ENCODE data around the gene PTPRQ.

Gene PTPRQ

DNA sequence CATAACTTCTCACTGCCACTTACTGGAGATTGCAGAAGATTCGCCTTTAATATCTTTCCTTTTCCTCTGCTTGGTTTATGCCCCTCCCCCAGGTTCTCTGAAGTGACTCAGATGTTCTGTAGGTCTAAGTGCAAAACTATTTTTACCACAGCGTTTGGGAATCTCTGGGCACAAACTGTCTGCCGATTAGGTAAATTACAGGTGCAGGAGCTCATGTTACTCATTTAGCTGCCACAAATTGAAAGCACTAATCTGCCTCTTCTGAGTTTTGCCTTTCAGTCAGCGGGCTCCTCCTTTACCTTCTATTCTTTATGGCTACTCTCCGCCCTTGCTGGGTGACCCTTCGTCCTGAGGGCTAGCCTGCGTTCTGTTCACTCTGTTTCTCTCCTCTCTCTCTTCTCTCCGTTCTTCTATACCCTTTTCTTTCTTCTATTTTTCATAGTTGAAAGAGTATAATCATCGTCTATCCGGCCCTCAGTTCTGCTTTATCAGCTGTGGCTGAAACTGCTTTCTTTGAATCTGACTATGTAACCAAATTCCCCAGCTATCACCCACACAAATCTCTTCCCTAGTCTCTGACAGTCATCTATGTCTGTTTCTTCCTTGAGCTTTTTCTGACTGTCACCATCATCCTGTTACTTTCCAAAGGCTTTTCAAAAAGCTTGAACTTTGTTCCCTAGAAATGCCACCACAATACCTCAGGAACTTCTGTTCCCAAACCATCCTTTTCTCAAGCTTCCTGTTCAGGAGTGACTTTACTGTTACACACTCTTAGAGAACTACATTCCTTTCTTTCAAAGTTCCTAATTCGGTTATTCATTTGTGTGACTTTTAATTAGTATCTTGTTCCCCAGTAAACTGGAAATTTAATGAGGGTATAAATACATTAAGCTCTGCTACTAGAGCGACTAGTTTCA is 259.1 kb downstream of the PTPRQ start:
- no peak for DNase-seq (ENCODE audit: low read depth in 2 of 2)

DNA sequence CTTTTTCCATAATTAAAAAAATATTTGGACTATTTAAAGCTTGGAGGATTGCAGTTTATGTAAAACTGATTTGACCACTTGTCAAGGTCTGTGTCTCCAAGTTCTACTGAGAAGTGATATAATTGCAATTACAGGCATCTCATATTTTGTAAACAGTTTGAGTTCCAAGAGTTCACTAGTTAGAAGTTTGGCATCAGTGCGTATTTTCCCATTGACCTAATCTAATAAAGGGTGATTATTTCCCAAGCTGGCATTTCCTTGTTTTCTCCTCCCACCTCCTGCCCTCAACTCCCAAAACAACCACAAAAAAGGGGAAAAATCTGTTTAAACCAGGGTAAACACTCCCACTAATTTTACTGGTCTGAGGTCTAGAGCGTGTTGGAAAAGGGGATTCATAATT is 260.4 kb downstream of the PTPRQ start:
- no peak for DNase-seq (ENCODE audit: low read depth in 2 of 2)

DNA sequence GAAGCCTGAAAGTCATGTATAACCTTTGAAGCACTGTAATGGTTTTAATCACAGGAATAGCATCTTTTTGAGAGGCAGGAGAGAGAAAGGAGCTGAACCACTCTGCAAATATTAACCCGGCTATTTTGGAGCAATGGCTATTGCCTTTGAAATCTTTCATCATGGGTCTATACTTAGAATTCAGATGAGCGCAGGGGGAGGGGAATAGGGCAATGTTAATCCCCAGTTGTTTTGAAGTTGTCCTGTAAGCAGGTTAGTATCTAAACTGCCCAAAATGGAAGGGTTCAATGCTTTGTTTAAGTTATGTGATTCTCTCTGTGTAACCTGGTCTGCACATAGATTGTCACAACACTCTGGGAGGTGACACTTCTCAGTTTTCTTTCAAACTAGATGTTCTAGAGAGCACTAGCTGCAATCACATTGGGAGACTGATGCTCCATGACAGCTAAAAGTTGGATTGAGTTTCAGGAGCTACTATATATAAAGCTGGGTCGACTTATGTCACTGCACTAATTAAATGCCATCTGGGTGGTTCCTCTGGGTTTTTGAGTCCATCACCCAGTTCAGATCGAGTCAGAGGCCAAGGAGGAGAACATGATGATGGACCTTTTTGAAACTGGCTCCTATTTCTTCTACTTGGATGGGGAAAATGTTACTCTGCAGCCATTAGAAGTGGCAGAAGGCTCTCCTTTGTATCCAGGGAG is 263.2 kb downstream of the PTPRQ start, which contains the start of gene MYF6:
Gene MYF6, plus strand, starts transcription at position 509 of the 704 bp plus-strand sequence. Its CDS starts 86 bp downstream, at position 595.
- DNase-seq (ENCODE audit: low read depth in 2 of 2), result no peak

DNA sequence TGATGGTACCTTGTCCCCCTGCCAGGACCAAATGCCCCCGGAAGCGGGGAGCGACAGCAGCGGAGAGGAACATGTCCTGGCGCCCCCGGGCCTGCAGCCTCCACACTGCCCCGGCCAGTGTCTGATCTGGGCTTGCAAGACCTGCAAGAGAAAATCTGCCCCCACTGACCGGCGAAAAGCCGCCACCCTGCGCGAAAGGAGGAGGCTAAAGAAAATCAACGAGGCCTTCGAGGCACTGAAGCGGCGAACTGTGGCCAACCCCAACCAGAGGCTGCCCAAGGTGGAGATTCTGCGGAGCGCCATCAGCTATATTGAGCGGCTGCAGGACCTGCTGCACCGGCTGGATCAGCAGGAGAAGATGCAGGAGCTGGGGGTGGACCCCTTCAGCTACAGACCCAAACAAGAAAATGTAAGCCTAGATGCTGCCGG is 263.8 kb downstream of the PTPRQ start:
- no peak for DNase-seq (ENCODE audit: low read depth in 2 of 2)

DNA sequence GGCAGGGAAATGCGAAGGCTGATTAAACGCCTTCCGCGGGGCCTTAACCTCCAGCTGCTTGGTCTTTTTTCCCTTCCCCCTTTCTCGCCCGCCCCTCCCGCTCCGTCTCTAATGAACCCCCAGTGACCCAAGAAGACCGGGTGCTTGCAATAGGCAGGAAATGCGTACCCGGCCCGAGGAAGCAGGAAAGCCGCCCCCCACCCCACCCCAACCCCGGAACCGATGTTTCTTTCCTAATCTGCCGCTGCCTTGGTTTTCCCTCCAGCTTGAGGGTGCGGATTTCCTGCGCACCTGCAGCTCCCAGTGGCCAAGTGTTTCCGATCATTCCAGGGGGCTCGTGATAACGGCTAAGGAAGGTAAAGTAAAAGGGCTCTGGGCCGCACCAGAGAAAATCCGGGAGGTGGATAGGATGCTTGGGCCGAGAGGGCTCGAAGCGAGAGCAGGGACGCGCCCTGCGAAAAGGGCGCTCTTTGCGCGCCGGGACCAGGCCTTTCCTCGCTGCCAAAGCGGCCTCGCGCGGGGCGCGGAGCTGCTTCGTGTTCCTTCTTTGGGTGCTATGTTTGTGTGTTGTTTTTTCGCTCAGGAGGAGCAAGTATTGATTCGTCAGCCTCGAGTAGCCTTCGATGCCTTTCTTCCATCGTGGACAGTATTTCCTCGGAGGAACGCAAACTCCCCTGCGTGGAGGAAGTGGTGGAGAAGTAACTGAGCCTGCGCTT is 264.4 kb downstream of the PTPRQ start:
- DNase-seq (ENCODE audit: low read depth in 2 of 2), result no peak

DNA sequence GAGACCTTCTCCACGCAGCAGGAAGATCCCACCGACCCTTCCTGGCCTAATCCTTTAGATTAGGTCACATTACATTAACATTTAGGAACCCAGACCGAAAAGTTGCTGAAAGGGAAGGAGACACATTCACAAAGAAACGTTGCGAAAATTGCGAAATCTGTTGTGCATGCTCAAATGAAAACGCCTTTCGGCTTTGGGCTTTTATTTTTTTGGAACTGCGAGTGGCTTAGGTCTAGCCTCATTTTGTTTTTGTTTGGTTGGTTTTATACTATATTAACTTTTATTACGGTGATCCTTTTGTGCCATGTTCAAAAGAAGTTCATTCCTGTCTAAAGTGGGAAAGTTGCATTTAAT is 264.9 kb downstream of the PTPRQ start:
- no peak for DNase-seq (ENCODE audit: low read depth in 2 of 2)

DNA sequence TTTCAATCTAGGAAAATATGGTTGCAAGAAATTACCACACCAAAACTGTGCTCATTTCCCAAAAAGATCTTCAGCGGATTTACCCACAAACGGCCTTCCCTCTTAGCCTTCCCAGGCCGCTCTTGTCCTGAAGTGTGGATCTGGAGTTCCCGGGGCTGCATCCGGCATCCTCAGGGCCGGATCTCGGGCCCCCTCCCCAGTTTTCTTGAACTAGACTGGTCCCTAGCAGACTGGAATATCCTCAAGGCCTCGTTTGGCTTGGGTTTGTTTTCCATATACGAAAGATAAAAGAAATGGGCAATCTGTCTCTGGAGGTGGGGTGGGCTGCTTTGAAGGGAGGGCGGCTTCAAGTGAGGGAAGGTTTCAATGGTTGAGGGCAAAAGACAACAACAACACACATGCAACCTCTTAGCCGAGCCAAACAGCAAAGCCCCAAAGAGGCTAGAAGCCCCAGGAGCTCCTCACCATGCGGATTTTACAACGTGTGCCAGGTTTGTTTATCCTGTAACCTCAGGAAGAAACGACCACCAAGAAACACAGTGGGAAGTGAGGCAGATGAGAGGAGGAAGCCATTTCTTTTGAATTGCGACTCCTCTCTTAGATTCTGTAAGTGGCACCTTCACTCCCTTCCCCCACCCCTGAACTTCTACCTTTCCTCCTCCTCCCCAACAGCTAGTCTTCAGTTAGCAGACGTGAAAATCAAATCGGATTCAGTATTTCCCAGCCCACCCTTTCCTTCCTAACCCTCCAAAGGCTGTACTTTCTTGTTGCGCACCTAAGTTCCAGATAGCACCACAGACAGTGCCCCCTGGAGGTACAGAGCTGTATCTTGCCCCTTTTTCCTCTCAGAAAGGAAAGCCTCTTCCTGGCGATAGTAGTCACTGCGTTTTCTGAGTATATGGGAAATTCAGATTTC is 266.0 kb downstream of the PTPRQ start:
- DNase-seq (ENCODE audit: low read depth in 2 of 2), result no peak

DNA sequence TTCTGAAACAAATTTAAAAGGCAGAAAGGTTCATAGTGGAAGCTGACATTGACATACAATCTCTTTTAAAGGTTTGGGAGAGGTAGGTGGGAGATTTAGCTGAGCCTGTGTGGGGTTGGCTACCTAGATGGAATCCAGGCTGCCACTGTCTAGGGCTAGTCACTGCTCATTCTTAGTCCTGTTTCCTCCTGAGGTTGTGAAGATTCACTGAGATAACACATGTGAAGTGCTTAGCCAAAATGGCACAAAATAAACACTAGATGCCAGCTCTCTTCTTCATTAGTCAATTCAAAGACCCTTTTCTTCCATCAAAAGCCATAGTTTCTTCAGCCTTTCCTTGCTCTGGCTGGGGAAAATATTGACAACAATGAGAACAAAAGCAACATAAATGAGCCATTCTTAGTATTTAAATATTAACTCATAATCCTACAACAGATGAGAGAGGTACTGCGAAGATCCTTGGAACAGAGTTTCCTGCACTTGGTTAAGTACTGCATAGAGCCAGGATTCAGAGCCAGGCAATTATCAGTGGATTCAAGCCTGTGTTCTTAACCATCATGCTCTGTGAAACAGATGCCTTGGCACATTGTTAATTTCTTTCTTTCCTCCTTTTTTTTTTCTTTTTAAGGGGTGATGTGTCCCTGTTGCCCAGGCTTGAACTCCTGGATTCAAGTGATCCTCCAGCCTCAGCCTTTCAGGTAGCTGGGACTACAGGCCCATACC is 266.9 kb downstream of the PTPRQ start:
- DNase-seq (ENCODE audit: low read depth in 2 of 2), result no peak

DNA sequence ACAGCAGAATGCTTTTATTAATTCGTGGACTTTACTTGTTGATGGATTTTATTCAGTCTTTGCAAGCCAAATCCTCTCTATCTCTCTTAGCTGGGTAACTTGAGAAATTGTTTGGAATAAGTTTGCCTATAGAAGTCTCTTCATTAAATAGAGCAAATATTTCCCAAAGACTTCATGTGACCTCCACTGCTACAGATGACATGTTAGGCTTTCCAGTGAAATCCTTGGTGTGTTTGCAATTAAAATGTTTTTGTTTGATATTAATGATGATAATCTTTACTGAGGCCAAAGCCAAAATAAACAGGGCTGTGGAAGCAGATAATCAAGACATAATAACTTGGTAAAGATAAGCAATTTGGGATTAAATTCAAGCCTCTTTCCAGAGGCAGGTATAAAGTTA is 267.8 kb downstream of the PTPRQ start:
- no peak for DNase-seq (ENCODE audit: low read depth in 2 of 2)

DNA sequence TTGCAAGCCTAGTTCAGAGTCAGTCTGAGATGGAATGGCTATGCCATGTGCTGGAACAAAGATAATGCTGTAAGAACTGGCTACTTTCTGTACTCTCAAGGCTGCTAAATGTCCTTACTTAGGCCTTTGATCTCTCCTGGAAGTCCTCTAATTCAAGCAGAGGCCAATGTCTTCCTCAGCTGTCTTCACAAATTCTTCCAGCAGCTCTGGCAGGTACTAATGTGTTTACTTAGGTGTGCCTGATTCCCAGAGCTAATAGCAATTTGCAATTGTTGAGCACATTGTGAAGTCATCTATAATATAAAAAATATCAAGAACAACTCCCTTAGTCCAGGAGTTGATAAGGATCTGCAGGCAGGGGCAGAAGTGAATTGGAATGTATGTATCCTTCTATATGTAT is 268.8 kb downstream of the PTPRQ start:
- DNase-seq (ENCODE audit: low read depth in 2 of 2), result no peak

DNA sequence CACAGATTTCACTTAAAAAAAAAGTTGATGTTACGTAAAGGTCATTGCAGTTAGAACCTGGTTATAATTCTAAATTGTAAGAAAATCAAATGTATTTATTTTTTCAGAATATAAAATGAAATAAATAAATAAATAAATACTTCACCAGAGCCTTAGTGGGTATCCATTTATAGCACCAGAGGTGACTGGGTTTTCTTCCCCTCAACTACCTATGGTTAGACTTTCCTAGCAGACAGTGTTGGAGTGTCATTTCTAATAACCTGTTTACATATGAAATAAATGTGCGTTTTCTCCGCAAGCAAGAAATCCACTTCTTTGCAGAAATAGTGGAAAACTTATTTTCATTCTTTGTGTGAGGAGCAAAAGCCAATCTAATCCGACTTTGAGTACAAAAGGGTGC is 269.4 kb downstream of the PTPRQ start:
- DNase-seq (ENCODE audit: low read depth in 2 of 2), result no peak

DNA sequence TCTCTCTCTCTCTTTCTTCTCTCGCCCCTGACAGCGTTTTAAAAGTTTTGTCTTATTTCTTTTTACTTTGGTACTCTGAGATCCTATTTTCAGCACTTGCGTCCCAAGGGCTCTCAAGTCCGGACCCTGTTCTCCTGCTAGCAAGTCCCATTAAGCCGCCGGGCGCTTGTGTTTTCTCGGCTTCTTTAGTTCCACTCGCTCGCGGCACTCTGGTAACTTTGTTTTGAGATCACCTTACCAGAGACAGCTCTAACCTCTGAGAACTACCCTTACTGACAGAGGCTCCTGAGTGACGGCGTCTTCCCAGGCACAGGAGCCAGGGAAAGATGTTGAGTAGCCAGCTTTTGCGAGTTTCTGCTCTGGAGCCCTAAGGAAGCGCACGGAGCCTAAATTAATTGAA is 270.0 kb downstream of the PTPRQ start:
- DNase-seq (ENCODE audit: low read depth in 2 of 2), result no peak

DNA sequence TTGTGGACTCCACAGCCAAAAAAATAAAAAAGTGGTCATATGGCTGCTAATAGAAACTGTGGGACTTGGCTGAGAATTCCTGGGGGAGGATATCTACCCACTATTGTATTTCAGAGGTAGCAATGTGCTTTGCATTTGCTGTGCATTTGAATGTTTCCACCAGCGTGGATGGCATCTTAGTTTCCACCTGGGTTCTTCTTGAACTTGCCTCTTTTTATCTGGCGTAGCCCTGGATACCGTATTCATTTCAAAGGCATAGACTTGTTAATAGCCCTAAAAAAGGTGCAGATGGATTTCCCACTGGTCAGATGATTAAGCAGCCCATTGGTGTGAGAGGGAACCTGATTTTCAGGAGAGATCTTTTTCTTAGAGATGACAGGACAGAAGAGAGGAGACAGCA is 270.8 kb downstream of the PTPRQ start:
- no peak for DNase-seq (ENCODE audit: low read depth in 2 of 2)

DNA sequence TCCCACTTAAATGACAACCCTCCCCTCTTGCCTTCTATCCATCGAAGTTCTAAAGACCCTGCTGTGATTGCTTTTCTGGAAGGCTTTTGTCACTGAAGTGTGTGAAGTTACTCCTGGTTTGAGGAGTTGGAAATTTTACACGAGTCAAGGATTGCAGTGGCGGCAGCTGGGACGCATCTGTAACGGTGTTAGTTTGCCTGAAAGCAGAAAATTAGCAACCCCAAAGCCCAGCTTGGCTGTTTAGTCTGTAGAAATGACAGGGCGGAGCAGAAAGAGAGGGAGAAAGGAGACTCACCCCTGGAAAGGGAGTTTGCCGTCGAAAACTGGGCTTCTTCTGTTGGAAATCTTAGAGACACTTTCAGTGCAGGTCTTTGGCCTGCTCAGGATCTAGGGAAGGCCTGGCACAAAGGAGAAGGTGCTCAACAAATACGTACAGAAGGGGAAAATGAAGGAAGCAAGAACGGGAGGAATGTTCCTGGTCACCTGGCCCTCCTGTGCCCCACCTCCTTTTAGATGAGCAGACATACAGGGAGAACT is 271.7 kb downstream of the PTPRQ start:
- no peak for DNase-seq (ENCODE audit: low read depth in 2 of 2)

DNA sequence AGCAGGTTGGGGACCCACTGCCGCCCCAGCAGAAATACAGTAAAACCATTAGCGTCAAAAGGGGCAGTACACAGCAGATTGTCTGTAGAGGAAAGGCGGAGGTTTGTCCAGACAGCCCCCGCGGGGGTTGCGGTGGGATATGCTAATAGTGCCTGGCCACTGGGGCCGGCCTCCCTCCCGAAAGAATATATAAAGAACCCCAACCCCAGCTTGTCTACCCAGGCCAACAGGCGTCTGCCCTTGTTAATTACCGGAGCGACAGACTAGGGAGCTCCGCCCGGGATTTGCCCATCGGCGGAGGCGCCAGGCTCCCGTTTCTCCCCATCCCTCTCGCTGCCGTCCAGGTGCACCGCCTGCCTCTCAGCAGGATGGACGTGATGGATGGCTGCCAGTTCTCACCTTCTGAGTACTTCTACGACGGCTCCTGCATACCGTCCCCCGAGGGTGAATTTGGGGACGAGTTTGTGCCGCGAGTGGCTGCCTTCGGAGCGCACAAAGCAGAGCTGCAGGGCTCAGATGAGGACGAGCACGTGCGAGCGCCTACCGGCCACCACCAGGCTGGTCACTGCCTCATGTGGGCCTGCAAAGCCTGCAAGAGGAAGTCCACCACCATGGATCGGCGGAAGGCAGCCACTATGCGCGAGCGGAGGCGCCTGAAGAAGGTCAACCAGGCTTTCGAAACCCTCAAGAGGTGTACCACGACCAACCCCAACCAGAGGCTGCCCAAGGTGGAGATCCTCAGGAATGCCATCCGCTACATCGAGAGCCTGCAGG is 272.8 kb downstream of the PTPRQ start, which contains the start of gene MYF5:
Gene MYF5, plus strand, starts transcription at position 217 of the 774 bp plus-strand sequence. Its CDS starts 152 bp downstream, at position 369.
- DNase-seq (ENCODE audit: low read depth in 2 of 2), result no peak

DNA sequence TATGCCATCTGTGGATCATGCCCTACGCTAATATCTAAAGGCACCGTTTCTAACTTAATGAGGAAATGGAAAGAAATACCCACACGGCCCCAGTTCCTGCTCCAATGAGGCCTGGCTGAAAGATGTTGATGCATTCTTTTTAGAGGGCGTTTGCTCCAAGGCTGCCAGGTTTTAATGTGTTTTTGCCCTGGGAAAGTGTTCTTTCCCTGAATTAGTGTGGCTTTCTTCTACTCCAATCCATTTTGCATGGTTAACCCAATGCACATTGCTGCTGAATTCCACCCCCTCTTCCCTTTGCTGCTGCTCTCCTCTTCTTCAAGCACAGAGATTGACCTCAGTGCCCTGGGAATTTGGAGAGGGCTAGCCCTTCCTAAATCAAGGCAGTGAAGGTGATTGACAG is 273.8 kb downstream of the PTPRQ start:
- DNase-seq (ENCODE audit: low read depth in 2 of 2), result no peak

DNA sequence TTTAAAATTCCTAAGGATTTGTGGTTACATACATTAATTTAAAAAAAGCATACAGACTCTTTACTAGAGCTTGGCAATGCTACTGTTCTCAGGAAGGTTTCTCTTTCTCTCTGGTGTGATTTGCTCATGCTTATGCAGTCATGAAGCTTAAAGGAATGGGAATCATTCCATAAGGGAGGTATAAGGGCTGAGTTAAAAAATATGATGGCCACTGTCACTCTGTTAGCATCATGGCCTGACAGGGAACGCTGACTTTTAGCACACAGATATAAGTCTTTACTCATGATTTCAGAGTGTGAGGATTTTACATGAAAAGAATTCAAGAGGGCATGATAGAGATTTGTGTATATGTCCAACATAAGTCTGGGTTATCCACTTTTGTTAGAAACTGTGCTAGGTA is 276.5 kb downstream of the PTPRQ start:
- DNase-seq (ENCODE audit: low read depth in 2 of 2), result no peak

DNA sequence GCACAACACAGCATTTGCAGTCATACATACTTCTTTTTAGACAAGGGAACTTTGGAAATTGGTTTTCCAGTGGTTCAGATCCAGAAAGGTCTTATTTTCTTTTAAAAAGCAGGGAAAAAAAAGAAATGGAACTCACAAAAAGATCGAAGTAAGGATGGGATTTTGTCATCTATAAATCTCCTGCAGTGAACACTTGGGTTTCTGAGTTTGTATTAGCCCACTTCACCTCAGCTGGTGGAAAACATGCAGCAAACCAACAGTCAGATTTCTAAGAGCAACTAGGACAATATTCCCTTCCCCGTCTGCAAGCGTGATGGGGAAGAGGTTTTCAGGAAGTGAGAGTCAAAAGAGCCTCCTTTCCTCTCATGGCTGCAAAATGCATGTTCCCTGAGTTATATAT is 277.3 kb downstream of the PTPRQ start:
- no peak for DNase-seq (ENCODE audit: low read depth in 2 of 2)
